Measurements from ENCODE around the gene KRTAP1-1. TPM values are rescaled to one million over a fixed set of nuclear protein-coding genes. Genes with fewer than 3 reads are reported as not detected.
A peak's percentile ranks its signal among the peaks of the same experiment; 100 is the strongest.
"Not testable (repeated sequence)": the region's sequence is repeated elsewhere in the genome, so short reads cannot be mapped to it uniquely, and the experiment has no call there.

Gene KRTAP1-1
- total RNA-seq, 1 experiment from 2014 or later = not detected

DNA sequence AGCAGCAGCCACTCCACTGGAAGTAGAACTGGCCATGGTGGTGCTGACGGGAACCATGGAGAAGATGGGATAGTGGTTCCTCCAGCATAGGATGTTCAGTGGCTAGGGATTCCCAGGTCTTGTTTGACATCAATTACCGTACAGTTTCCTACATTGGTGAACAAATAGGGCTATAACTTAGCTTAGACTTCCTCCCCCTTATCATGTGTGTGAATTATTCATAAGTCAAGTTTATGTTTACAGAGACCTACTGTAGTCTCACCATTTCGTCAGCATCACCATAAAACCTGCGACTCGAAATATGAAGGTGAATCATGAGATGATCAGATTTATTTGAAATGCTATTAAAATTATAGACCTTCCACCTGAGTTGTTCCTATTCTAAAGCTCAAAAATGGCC, 17.5 kb upstream of the KRTAP1-1 start:
- ChIA-PET CTCF (no interaction called here), POLR2A (ENCODE audit: unreplicated experiment) (interaction anchor here (0.5 to 0.6 kb wide), 2 partner anchors 20 to 73 kb away, joined by 3 to 5 read pairs; no protein-coding TSS in a partner anchor)
- no TSS peak for BruUV-seq (replicated peaks)
- H3K79me2 ChIP-seq (ENCODE audit: low read length) = no peaks in the 10 kb centered on the region
- no peaks in the 10 kb centered on the region for H3K27me3 ChIP-seq (ENCODE audit: low read length)
- no peaks in the 10 kb centered on the region for H4K20me1 ChIP-seq (ENCODE audit: low read length)
- peak overlapping the region; percentile 94 for H3K27ac ChIP-seq (ENCODE audit: low read length)
- H3K36me3 ChIP-seq (ENCODE audit: low read depth, low read length) = no peaks in the 10 kb centered on the region
- ATAC-seq = peak; percentile 80
- peak overlapping the region; percentile 57 for H3K9ac ChIP-seq (ENCODE audit: low read length)
- H3K4me3 ChIP-seq (ENCODE audit: low read length) = no peak overlapping the region
- no peaks in the 10 kb centered on the region for H3K9me3 ChIP-seq (ENCODE audit: low read length)
- H3F3A ChIP-seq (ENCODE audit: low read length, unreplicated experiment) = peaks cover 8% of the 10 kb centered on the region
- peak overlapping the region; percentile 54 for H3K4me2 ChIP-seq (ENCODE audit: low read length)
- TF ChIP-seq, protein P1, sequence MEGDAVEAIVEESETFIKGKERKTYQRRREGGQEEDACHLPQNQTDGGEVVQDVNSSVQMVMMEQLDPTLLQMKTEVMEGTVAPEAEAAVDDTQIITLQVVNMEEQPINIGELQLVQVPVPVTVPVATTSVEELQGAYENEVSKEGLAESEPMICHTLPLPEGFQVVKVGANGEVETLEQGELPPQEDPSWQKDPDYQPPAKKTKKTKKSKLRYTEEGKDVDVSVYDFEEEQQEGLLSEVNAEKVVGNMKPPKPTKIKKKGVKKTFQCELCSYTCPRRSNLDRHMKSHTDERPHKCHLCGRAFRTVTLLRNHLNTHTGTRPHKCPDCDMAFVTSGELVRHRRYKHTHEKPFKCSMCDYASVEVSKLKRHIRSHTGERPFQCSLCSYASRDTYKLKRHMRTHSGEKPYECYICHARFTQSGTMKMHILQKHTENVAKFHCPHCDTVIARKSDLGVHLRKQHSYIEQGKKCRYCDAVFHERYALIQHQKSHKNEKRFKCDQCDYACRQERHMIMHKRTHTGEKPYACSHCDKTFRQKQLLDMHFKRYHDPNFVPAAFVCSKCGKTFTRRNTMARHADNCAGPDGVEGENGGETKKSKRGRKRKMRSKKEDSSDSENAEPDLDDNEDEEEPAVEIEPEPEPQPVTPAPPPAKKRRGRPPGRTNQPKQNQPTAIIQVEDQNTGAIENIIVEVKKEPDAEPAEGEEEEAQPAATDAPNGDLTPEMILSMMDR (conservative IDR thresholded peaks at IDR 0.05; ENCODE audit: low read depth, low read length) = no peak
- intact Hi-C loops (cut with micrococcal nuclease) = loop anchor here (2.0 kb wide), 2 partner anchors 150 to 264 kb away; no protein-coding TSS in a partner anchor
- peak; percentile 89 for DNase-seq
- no peak overlapping the region for H2AFZ ChIP-seq (ENCODE audit: low read length)
- H3K9me2 ChIP-seq (replicated peaks; ENCODE audit: low read length) = no peaks in the 10 kb centered on the region
- peaks cover 55% of the 10 kb centered on the region for H3K4me1 ChIP-seq (ENCODE audit: insufficient read depth, low read length)

DNA sequence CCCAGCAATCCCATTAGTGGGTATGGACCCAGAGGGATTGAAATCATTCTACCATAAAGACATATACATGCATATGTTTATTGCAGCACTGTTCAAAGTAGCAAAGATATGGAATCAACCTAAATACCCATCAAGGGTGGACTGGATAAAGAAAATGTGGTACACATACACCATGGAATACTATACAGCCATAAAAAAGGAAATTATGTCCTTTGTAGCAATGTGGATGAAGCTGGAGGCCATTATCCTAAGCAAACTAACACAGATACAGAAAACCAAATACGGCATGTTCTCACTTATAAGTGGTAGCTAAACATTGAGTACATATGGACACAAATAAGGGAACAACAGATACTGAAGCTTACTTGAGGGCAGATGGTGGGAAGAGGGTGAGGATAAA, 16.3 kb upstream of the KRTAP1-1 start:
- Histone ChIP-seq H3K4me3 (ENCODE audit: low read length) (no peak overlapping the region), H3K4me2 (ENCODE audit: low read length) (no peak overlapping the region), H4K20me1 (ENCODE audit: low read length) (no peaks in the 10 kb centered on the region), H3K9me2 (replicated peaks; ENCODE audit: low read length) (no peaks in the 10 kb centered on the region), H3K9ac (ENCODE audit: low read length) (no peak overlapping the region), H3K27ac (ENCODE audit: low read length) (no peak overlapping the region), H3F3A (ENCODE audit: low read length, unreplicated experiment) (peaks cover 8% of the 10 kb centered on the region), H3K4me1 (ENCODE audit: insufficient read depth, low read length) (peaks cover 43% of the 10 kb centered on the region), H3K79me2 (ENCODE audit: low read length) (no peaks in the 10 kb centered on the region), H3K9me3 (ENCODE audit: low read length) (no peaks in the 10 kb centered on the region), H2AFZ (ENCODE audit: low read length) (no peak overlapping the region), H3K36me3 (ENCODE audit: low read depth, low read length) (no peaks in the 10 kb centered on the region), H3K27me3 (ENCODE audit: low read length) (no peaks in the 10 kb centered on the region)
- DNase-seq = no peak
- POLR2A ChIA-PET (ENCODE audit: unreplicated experiment) = no interaction called here
- CTCF ChIA-PET = no interaction called here
- intact Hi-C loops (cut with micrococcal nuclease) = no loop called here
- no peak for ATAC-seq
- no TSS peak for BruUV-seq (replicated peaks)
- TF ChIP-seq, protein P1 (conservative IDR thresholded peaks at IDR 0.05; ENCODE audit: low read depth, low read length) = no peak
- TF ChIP-seq EZH2phosphoT487 (IDR thresholded peaks at IDR 0.05; ENCODE audit: borderline replicate concordance, low read length) (no peak), EZH2 (IDR thresholded peaks at IDR 0.05; ENCODE audit: low read length, unreplicated experiment) (no peak)

DNA sequence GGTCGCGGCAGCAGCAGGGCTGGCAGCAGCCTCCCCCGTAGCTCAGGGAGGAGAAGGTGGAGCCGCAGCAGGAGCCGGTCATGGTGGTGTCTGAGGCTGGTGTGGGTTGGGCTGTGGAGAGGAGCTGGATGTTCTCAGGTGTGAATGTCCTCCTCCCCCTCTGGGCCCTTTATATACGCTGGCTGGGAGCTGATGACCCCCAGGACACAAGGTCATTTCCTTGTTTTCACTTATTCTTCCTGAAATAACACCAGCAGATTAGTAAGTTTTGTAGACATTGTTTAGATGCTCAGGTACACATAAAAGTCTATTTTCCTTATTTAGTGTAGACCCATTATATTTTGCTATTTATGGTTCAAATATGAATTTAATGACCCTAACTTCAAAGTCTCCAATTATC, 13.9 kb upstream of the KRTAP1-1 start, which contains the start of gene KRTAP2-2:
KRTAP2-2 (minus strand) TSS at position 101 of the 400 bp plus-strand sequence; CDS start at position 82, 19 bp downstream.
- H3K4me3 ChIP-seq (ENCODE audit: low read length); H3K79me2 ChIP-seq (ENCODE audit: low read length); H4K20me1 ChIP-seq (ENCODE audit: low read length); DNase-seq; H3K27ac ChIP-seq (ENCODE audit: low read length); H3K27me3 ChIP-seq (ENCODE audit: low read length); intact Hi-C loops (cut with micrococcal nuclease); POLR2A ChIA-PET (ENCODE audit: unreplicated experiment); BruUV-seq (replicated peaks); H2AFZ ChIP-seq (ENCODE audit: low read length); H3F3A ChIP-seq (ENCODE audit: low read length, unreplicated experiment); H3K4me2 ChIP-seq (ENCODE audit: low read length); H3K9me3 ChIP-seq (ENCODE audit: low read length); ATAC-seq; H3K9ac ChIP-seq (ENCODE audit: low read length); CTCF ChIA-PET; H3K36me3 ChIP-seq (ENCODE audit: low read depth, low read length); H3K9me2 ChIP-seq (replicated peaks; ENCODE audit: low read length): not testable (repeated sequence)
- H3K4me1 ChIP-seq (ENCODE audit: insufficient read depth, low read length) = peaks cover 18% of the 10 kb centered on the region

DNA sequence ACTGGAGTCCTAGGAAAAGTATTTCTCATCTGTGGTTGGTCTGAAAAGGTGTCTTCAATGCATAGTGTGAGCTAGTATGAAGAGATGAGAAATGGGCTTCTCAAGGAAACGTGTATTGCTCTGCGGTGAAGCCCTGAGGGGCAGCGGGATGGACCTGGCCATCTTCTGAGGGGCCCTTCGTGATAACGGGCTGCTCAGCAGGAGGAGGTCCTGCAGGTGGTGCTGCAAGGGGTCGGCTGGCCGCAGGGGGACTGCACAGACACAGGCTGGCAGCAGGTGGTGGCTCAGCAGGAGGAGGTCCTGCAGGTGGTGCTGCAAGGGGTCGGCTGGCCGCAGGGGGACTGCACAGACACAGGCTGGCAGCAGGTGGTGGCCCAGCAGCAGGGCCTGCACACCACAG, 13.3 kb upstream of the KRTAP1-1 start:
- CTCF ChIA-PET = not testable (repeated sequence)

More for the DNA sequence above, 13.3 kb upstream of the KRTAP1-1 start:
- H3K27ac ChIP-seq (ENCODE audit: low read length); H3K9ac ChIP-seq (ENCODE audit: low read length); H3K36me3 ChIP-seq (ENCODE audit: low read depth, low read length); BruUV-seq (replicated peaks); H3K27me3 ChIP-seq (ENCODE audit: low read length); H3K4me2 ChIP-seq (ENCODE audit: low read length); ATAC-seq; H3K79me2 ChIP-seq (ENCODE audit: low read length); intact Hi-C loops (cut with micrococcal nuclease); H4K20me1 ChIP-seq (ENCODE audit: low read length); H3K9me2 ChIP-seq (replicated peaks; ENCODE audit: low read length); H2AFZ ChIP-seq (ENCODE audit: low read length); H3K9me3 ChIP-seq (ENCODE audit: low read length); DNase-seq; H3K4me3 ChIP-seq (ENCODE audit: low read length); POLR2A ChIA-PET (ENCODE audit: unreplicated experiment); H3F3A ChIP-seq (ENCODE audit: low read length, unreplicated experiment): not testable (repeated sequence)
- peaks cover 14% of the 10 kb centered on the region for H3K4me1 ChIP-seq (ENCODE audit: insufficient read depth, low read length)

All from PC-3 (cell line).